Stimulated activated CD8-positive, alpha-beta memory T cell treated with anti-CD3 and anti-CD28 coated beads, Interleukin-12 subunit alpha, Interleukin-12 subunit beta, amount 100 ng/mL, for 24 hours (primary cell): Measurements from ENCODE around the gene INHBE.
"Not testable (repeated sequence)": the region's sequence is repeated elsewhere in the genome, so short reads cannot be mapped to it uniquely, and the experiment has no call there.

ENCODE experiments used
- DNase-seq: peaks from one replicate; pipeline ENCODE4 v3.0.0-alpha.2; 2020; ENCODE audit errors: extremely low read depth

Gene INHBE

GRCh38 chr12:57441393-57441792 is 13.7 kb upstream of the INHBE start:
- DNase-seq = not testable (repeated sequence)

GRCh38 chr12:57441846-57442427 is 13.2 kb upstream of the INHBE start:
- DNase-seq = no peak

- DNase-seq = not testable (repeated sequence)
These were observed 10.8 kb upstream of the INHBE start for GRCh38 chr12:57444337-57444736.

GRCh38 chr12:57444744-57445143 is 10.4 kb upstream of the INHBE start:
- DNase-seq = no peak

GRCh38 chr12:57446292-57446960 is 8.7 kb upstream of the INHBE start:
- no peak for DNase-seq

- DNase-seq = no peak
These were observed 6.4 kb upstream of the INHBE start for GRCh38 chr12:57448669-57449068.

GRCh38 chr12:57449375-57449774 is 5.7 kb upstream of the INHBE start:
- no peak for DNase-seq

GRCh38 chr12:57450057-57450456 is 5.0 kb upstream of the INHBE start:
- no peak for DNase-seq

GRCh38 chr12:57451233-57451778 is 3.8 kb upstream of the INHBE start:
- DNase-seq = no peak

- DNase-seq = no peak
These were observed 2.7 kb upstream of the INHBE start for GRCh38 chr12:57452181-57452936.

- no peak for DNase-seq
These were observed 2.1 kb upstream of the INHBE start for GRCh38 chr12:57452937-57453509.

GRCh38 chr12:57454213-57454565 is 918 bp upstream of the INHBE start:
- DNase-seq = no peak

- no peak for DNase-seq
These were observed 452 bp downstream of the INHBE start for GRCh38 chr12:57455374-57456144.

GRCh38 chr12:57456145-57456700 is 1.1 kb downstream of the INHBE start:
- no peak for DNase-seq

GRCh38 chr12:57456737-57457490 is 1.8 kb downstream of the INHBE start:
- DNase-seq = no peak

GRCh38 chr12:57458665-57459054 is 3.6 kb downstream of the INHBE start:
- no peak for DNase-seq

- DNase-seq = peak; percentile 87
These were observed 4.1 kb downstream of the INHBE start for GRCh38 chr12:57459055-57459749.

GRCh38 chr12:57459750-57460467 is 4.8 kb downstream of the INHBE start, which contains the start of gene GLI1:
Gene GLI1, plus strand, starts transcription at chr12:57459785. Its CDS starts 3,907 bp downstream, at chr12:57463692.
- no peak for DNase-seq

- no peak for DNase-seq
These were observed 5.3 kb downstream of the INHBE start for GRCh38 chr12:57460468-57460784.
